ENCODE results near the gene PUS7L. TPM values are rescaled to one million over a fixed set of nuclear protein-coding genes. Genes with fewer than 3 reads are reported as not detected.
"Not testable (repeated sequence)": the region's sequence is repeated elsewhere in the genome, so short reads cannot be mapped to it uniquely, and the experiment has no call there.

Gene PUS7L
- total RNA-seq, 2 donors from 2014 or later, result 10.7 to 16.8 TPM

GRCh38 chr12:43764528-43764927, 5.9 kb upstream of the PUS7L start:
- Mint-ChIP-seq H3K4me3 (no peak overlapping the region), H3K36me3 (ENCODE audit: low read depth) (peaks cover 11% of the 10 kb centered on the region), H3K4me1 (peaks cover 29% of the 10 kb centered on the region), H3K27ac (peak overlapping the region; percentile 41), H3K27me3 (no peaks in the 10 kb centered on the region)
- DNase-seq (no peak), ATAC-seq (no peak)
- H3K9me3 ChIP-seq (ENCODE audit: control insufficient read depth, low read length, poor library complexity, severe bottlenecking), result no peaks in the 10 kb centered on the region

- Mint-ChIP-seq H3K4me1 (peaks cover 31% of the 10 kb centered on the region), H3K27me3 (no peaks in the 10 kb centered on the region), H3K4me3 (peak overlapping the region; percentile 15), H3K36me3 (ENCODE audit: low read depth) (peaks cover 11% of the 10 kb centered on the region), H3K27ac (peak overlapping the region; percentile 41)
- H3K9me3 ChIP-seq (ENCODE audit: control insufficient read depth, low read length, poor library complexity, severe bottlenecking), result no peaks in the 10 kb centered on the region
- DNase-seq, result no peak
- ATAC-seq, result no peak
Measured at GRCh38 chr12:43763769-43764168, 5.2 kb upstream of the PUS7L start.

- no peak for ATAC-seq
- H3K4me1 Mint-ChIP-seq, result peaks cover 39% of the 10 kb centered on the region
- no peak overlapping the region for H3K4me3 Mint-ChIP-seq
- H3K9me3 ChIP-seq (ENCODE audit: control insufficient read depth, low read length, poor library complexity, severe bottlenecking), result no peaks in the 10 kb centered on the region
- H3K27ac Mint-ChIP-seq, result no peak overlapping the region
- H3K27me3 Mint-ChIP-seq, result no peaks in the 10 kb centered on the region
- no peak for DNase-seq
- H3K36me3 Mint-ChIP-seq (ENCODE audit: low read depth), result peaks cover 13% of the 10 kb centered on the region
Measured at GRCh38 chr12:43762596-43762995, 4.0 kb upstream of the PUS7L start.

- Mint-ChIP-seq H3K27ac (peak overlapping the region; percentile 24), H3K27me3 (no peaks in the 10 kb centered on the region), H3K36me3 (ENCODE audit: low read depth) (peaks cover 13% of the 10 kb centered on the region), H3K4me1 (peaks cover 42% of the 10 kb centered on the region), H3K4me3 (peak overlapping the region; percentile 58)
- ATAC-seq (no peak), DNase-seq (no peak)
- no peaks in the 10 kb centered on the region for H3K9me3 ChIP-seq (ENCODE audit: control insufficient read depth, low read length, poor library complexity, severe bottlenecking)
Measured at GRCh38 chr12:43761500-43761899, 2.9 kb upstream of the PUS7L start.

GRCh38 chr12:43760396-43760795, 1.8 kb upstream of the PUS7L start:
- DNase-seq (no peak), ATAC-seq (no peak)
- Mint-ChIP-seq H3K27ac (peak overlapping the region; percentile 98), H3K4me1 (peaks cover 51% of the 10 kb centered on the region), H3K27me3 (no peaks in the 10 kb centered on the region), H3K36me3 (ENCODE audit: low read depth) (peaks cover 13% of the 10 kb centered on the region), H3K4me3 (peak overlapping the region; percentile 97)
- no peaks in the 10 kb centered on the region for H3K9me3 ChIP-seq (ENCODE audit: control insufficient read depth, low read length, poor library complexity, severe bottlenecking)

GRCh38 chr12:43758247-43758727, 303 bp downstream of the PUS7L start:
- peaks cover 10% of the 10 kb centered on the region for H3K36me3 Mint-ChIP-seq (ENCODE audit: low read depth)
- H3K9me3 ChIP-seq (ENCODE audit: control insufficient read depth, low read length, poor library complexity, severe bottlenecking), result no peaks in the 10 kb centered on the region
- ATAC-seq (peak; percentile 25), DNase-seq (peak in 1 of 3 donors; percentile 6)
- H3K4me1 Mint-ChIP-seq, result peaks cover 48% of the 10 kb centered on the region
- no peaks in the 10 kb centered on the region for H3K27me3 Mint-ChIP-seq
- H3K4me3 Mint-ChIP-seq, result peak overlapping the region; percentile 97
- H3K27ac Mint-ChIP-seq, result peak overlapping the region; percentile 98

- peaks cover 7% of the 10 kb centered on the region for H3K36me3 Mint-ChIP-seq (ENCODE audit: low read depth)
- peaks cover 31% of the 10 kb centered on the region for H3K4me1 Mint-ChIP-seq
- no peak overlapping the region for H3K4me3 Mint-ChIP-seq
- ATAC-seq, result no peak
- no peaks in the 10 kb centered on the region for H3K9me3 ChIP-seq (ENCODE audit: control insufficient read depth, low read length, poor library complexity, severe bottlenecking)
- no peak for DNase-seq
- H3K27ac Mint-ChIP-seq, result no peak overlapping the region
- no peaks in the 10 kb centered on the region for H3K27me3 Mint-ChIP-seq
Measured at GRCh38 chr12:43754015-43754414, 4.6 kb downstream of the PUS7L start.

GRCh38 chr12:43751360-43751759, 7.2 kb downstream of the PUS7L start:
- H3K4me1 Mint-ChIP-seq, result peaks cover 18% of the 10 kb centered on the region
- ATAC-seq; DNase-seq; H3K27me3 Mint-ChIP-seq; H3K9me3 ChIP-seq (ENCODE audit: control insufficient read depth, low read length, poor library complexity, severe bottlenecking); H3K4me3 Mint-ChIP-seq; H3K27ac Mint-ChIP-seq; H3K36me3 Mint-ChIP-seq (ENCODE audit: low read depth): not testable (repeated sequence)

GRCh38 chr12:43750814-43751213, 7.8 kb downstream of the PUS7L start:
- ATAC-seq, result no peak
- Mint-ChIP-seq H3K36me3 (ENCODE audit: low read depth) (peaks cover 6% of the 10 kb centered on the region), H3K4me1 (peaks cover 13% of the 10 kb centered on the region), H3K4me3 (no peak overlapping the region), H3K27me3 (no peaks in the 10 kb centered on the region), H3K27ac (no peak overlapping the region)
- H3K9me3 ChIP-seq (ENCODE audit: control insufficient read depth, low read length, poor library complexity, severe bottlenecking), result no peaks in the 10 kb centered on the region
- no peak for DNase-seq

GRCh38 chr12:43749016-43749415, 9.6 kb downstream of the PUS7L start:
- Mint-ChIP-seq H3K4me1 (peaks cover 9% of the 10 kb centered on the region), H3K27me3 (no peaks in the 10 kb centered on the region), H3K4me3 (no peak overlapping the region), H3K36me3 (ENCODE audit: low read depth) (peaks cover 5% of the 10 kb centered on the region), H3K27ac (no peak overlapping the region)
- H3K9me3 ChIP-seq (ENCODE audit: control insufficient read depth, low read length, poor library complexity, severe bottlenecking), result no peaks in the 10 kb centered on the region
- DNase-seq (no peak), ATAC-seq (no peak)

- peaks cover 7% of the 10 kb centered on the region for H3K4me1 Mint-ChIP-seq
- H3K9me3 ChIP-seq (ENCODE audit: control insufficient read depth, low read length, poor library complexity, severe bottlenecking), result no peaks in the 10 kb centered on the region
- H3K27ac Mint-ChIP-seq, result no peak overlapping the region
- H3K36me3 Mint-ChIP-seq (ENCODE audit: low read depth), result peaks cover 5% of the 10 kb centered on the region
- no peak overlapping the region for H3K4me3 Mint-ChIP-seq
- DNase-seq (no peak), ATAC-seq (no peak)
- H3K27me3 Mint-ChIP-seq, result no peaks in the 10 kb centered on the region
Measured at GRCh38 chr12:43744826-43745225, 13.8 kb downstream of the PUS7L start.

- H3K4me1 Mint-ChIP-seq, result peaks cover 5% of the 10 kb centered on the region
- no peak for DNase-seq
- peaks cover 4% of the 10 kb centered on the region for H3K36me3 Mint-ChIP-seq (ENCODE audit: low read depth)
- H3K27me3 Mint-ChIP-seq, result no peaks in the 10 kb centered on the region
- no peak overlapping the region for H3K4me3 Mint-ChIP-seq
- no peak overlapping the region for H3K27ac Mint-ChIP-seq
- H3K9me3 ChIP-seq (ENCODE audit: control insufficient read depth, low read length, poor library complexity, severe bottlenecking), result no peaks in the 10 kb centered on the region
- no peak for ATAC-seq
Measured at GRCh38 chr12:43742106-43742505, 16.5 kb downstream of the PUS7L start.

GRCh38 chr12:43740511-43741100, 18.0 kb downstream of the PUS7L start:
- Mint-ChIP-seq H3K36me3 (ENCODE audit: low read depth) (peaks cover 4% of the 10 kb centered on the region), H3K4me1 (peaks cover 2% of the 10 kb centered on the region), H3K27ac (no peak overlapping the region)

GRCh38 chr12:43737646-43738045, 20.9 kb downstream of the PUS7L start:
- Mint-ChIP-seq H3K4me3 (no peak overlapping the region), H3K27me3 (no peaks in the 10 kb centered on the region), H3K27ac (no peak overlapping the region), H3K4me1 (peaks cover 3% of the 10 kb centered on the region), H3K36me3 (ENCODE audit: low read depth) (peaks cover 5% of the 10 kb centered on the region)
- H3K9me3 ChIP-seq (ENCODE audit: control insufficient read depth, low read length, poor library complexity, severe bottlenecking), result no peaks in the 10 kb centered on the region
- no peak for ATAC-seq
- DNase-seq, result no peak

More at GRCh38 chr12:43740511-43741100, 18.0 kb downstream of the PUS7L start:
- Mint-ChIP-seq H3K4me3 (no peak overlapping the region), H3K27me3 (no peaks in the 10 kb centered on the region)
- DNase-seq (no peak), ATAC-seq (no peak)
- H3K9me3 ChIP-seq (ENCODE audit: control insufficient read depth, low read length, poor library complexity, severe bottlenecking), result no peaks in the 10 kb centered on the region

Measured in T-helper 17 cell (primary cell).